ENCODE data around the gene PTGES3L. TPM values are rescaled to one million over a fixed set of nuclear protein-coding genes. Genes with fewer than 3 reads are reported as not detected.

Gene PTGES3L
- total and polyA plus RNA-seq, 2 of the 13 experiments (the other 11 are each of a cell fraction or from before 2014, with no cell fraction given), result 1.2 to 2.9 TPM

GRCh38 chr17:42980274-42980765 is 440 bp upstream of the PTGES3L start, which contains the start of gene RUNDC1 (continued):
- TF ChIP-seq, protein P1, sequence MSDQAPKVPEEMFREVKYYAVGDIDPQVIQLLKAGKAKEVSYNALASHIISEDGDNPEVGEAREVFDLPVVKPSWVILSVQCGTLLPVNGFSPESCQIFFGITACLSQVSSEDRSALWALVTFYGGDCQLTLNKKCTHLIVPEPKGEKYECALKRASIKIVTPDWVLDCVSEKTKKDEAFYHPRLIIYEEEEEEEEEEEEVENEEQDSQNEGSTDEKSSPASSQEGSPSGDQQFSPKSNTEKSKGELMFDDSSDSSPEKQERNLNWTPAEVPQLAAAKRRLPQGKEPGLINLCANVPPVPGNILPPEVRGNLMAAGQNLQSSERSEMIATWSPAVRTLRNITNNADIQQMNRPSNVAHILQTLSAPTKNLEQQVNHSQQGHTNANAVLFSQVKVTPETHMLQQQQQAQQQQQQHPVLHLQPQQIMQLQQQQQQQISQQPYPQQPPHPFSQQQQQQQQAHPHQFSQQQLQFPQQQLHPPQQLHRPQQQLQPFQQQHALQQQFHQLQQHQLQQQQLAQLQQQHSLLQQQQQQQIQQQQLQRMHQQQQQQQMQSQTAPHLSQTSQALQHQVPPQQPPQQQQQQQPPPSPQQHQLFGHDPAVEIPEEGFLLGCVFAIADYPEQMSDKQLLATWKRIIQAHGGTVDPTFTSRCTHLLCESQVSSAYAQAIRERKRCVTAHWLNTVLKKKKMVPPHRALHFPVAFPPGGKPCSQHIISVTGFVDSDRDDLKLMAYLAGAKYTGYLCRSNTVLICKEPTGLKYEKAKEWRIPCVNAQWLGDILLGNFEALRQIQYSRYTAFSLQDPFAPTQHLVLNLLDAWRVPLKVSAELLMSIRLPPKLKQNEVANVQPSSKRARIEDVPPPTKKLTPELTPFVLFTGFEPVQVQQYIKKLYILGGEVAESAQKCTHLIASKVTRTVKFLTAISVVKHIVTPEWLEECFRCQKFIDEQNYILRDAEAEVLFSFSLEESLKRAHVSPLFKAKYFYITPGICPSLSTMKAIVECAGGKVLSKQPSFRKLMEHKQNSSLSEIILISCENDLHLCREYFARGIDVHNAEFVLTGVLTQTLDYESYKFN (CRISPR knock-in tag; conservative IDR thresholded peaks at IDR 0.05), result 0 out of 2 replicates have a peak, but pooled peaks have one; percentile 11
- TF ChIP-seq SMYD3 (CRISPR knock-in tag; IDR thresholded peaks at IDR 0.05) (no peak), KIAA2018 (CRISPR knock-in tag; IDR thresholded peaks at IDR 0.05; ENCODE audit: borderline replicate concordance) (no peak; the same call in 1 of the 2 replicates), ZUFSP (CRISPR knock-in tag; IDR thresholded peaks at IDR 0.05; ENCODE audit: borderline replicate concordance) (no peak), CREM (IDR thresholded peaks at IDR 0.05) (no peak), CREM (CRISPR knock-in tag; IDR thresholded peaks at IDR 0.05) (peak; percentile 55; the same call in 1 of the 2 replicates), ZBTB34 (CRISPR knock-in tag; IDR thresholded peaks at IDR 0.05) (no peak), FOXA3 (CRISPR knock-in tag; IDR thresholded peaks at IDR 0.05) (no peak; the same call in none of the 2 replicates), ZNF567 (CRISPR knock-in tag; IDR thresholded peaks at IDR 0.05; ENCODE audit: borderline replicate concordance) (no peak), NAIF1 (CRISPR knock-in tag; IDR thresholded peaks at IDR 0.05; ENCODE audit: borderline replicate concordance) (no peak)
- TF ChIP-seq, protein P2, sequence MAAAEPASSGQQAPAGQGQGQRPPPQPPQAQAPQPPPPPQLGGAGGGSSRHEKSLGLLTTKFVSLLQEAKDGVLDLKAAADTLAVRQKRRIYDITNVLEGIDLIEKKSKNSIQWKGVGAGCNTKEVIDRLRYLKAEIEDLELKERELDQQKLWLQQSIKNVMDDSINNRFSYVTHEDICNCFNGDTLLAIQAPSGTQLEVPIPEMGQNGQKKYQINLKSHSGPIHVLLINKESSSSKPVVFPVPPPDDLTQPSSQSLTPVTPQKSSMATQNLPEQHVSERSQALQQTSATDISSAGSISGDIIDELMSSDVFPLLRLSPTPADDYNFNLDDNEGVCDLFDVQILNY (CRISPR knock-in tag; conservative IDR thresholded peaks at IDR 0.05), result no peak

All from HepG2 (cell line).